ENCODE data around the gene CYB5R2.
A peak's percentile ranks its signal among the peaks of the same experiment; 100 is the strongest.

CYB5R2 gene

GRCh38 chr11:7657306-7658025, 15.8 kb downstream of the CYB5R2 start:
- H3K27ac ChIP-seq = peak overlapping the region; percentile 68; the same call in 1 of the 2 replicates
- TF ChIP-seq, protein P1, sequence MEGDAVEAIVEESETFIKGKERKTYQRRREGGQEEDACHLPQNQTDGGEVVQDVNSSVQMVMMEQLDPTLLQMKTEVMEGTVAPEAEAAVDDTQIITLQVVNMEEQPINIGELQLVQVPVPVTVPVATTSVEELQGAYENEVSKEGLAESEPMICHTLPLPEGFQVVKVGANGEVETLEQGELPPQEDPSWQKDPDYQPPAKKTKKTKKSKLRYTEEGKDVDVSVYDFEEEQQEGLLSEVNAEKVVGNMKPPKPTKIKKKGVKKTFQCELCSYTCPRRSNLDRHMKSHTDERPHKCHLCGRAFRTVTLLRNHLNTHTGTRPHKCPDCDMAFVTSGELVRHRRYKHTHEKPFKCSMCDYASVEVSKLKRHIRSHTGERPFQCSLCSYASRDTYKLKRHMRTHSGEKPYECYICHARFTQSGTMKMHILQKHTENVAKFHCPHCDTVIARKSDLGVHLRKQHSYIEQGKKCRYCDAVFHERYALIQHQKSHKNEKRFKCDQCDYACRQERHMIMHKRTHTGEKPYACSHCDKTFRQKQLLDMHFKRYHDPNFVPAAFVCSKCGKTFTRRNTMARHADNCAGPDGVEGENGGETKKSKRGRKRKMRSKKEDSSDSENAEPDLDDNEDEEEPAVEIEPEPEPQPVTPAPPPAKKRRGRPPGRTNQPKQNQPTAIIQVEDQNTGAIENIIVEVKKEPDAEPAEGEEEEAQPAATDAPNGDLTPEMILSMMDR (conservative IDR thresholded peaks at IDR 0.05) = peak; percentile 61

DNA sequence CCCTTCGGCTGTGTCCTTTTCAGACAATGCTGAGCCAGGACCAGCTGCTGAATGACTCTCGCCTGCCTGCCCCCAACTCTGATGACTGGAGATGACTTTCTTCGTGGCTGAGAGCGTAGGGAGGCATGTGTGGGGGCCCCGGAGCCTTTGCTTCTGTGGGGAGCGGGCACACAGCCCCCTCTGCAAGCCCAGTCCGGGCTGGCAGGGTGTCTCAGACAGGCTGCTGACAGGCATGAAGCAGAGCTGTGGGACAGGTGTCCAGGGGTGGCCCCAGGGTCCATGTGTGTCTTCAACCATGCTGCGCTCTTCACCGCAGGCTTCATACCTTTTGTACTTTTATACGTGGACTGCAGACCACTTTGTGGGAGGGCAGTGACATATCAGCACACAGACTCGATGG, 16.6 kb downstream of the CYB5R2 start:
- TF ChIP-seq, protein P1 (conservative IDR thresholded peaks at IDR 0.05) = no peak
- peak overlapping the region; percentile 68 for H3K27ac ChIP-seq

- TF ChIP-seq, protein P1 (conservative IDR thresholded peaks at IDR 0.05) = no peak
- peak overlapping the region; percentile 68 for H3K27ac ChIP-seq
Observed at GRCh38 chr11:7655253-7656217, 17.8 kb downstream of the CYB5R2 start.

DNA sequence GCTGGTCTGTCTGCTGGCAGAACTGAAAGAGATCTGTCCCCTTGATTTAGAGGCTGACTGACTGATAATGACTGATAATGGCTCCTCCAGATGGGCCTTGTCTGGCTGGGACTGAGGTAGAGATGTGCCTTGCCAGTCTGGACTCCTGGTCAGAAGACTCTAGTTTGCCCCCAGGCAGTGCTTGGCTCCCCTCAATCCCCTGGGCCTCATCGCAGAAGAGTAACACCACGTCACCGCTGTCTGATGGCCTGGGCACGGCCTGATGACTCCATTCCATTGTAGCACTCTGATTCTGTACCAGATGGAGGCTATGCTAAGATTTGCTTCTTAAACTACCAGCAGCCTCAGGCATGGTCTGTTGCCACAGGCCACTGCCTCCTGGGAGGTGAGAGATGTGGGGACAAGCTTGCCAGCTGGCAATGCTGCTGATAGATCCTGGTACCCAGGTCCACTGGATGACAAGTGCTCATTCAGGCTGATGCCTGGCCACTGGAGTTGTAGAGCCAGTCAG, 19.1 kb downstream of the CYB5R2 start:
- H3K27ac ChIP-seq = peak overlapping the region; percentile 68
- TF ChIP-seq, protein P1 (conservative IDR thresholded peaks at IDR 0.05) = no peak

- TF ChIP-seq, protein P1 (conservative IDR thresholded peaks at IDR 0.05) = no peak
Observed at GRCh38 chr11:7651700-7652099, 21.6 kb downstream of the CYB5R2 start.

GRCh38 chr11:7651140-7651551, 22.2 kb downstream of the CYB5R2 start:
- H3K27ac ChIP-seq = peak overlapping the region; percentile 68
- TF ChIP-seq, protein P1 (conservative IDR thresholded peaks at IDR 0.05) = no peak

More at GRCh38 chr11:7651700-7652099, 21.6 kb downstream of the CYB5R2 start:
- H3K27ac ChIP-seq = peak overlapping the region; percentile 68

DNA sequence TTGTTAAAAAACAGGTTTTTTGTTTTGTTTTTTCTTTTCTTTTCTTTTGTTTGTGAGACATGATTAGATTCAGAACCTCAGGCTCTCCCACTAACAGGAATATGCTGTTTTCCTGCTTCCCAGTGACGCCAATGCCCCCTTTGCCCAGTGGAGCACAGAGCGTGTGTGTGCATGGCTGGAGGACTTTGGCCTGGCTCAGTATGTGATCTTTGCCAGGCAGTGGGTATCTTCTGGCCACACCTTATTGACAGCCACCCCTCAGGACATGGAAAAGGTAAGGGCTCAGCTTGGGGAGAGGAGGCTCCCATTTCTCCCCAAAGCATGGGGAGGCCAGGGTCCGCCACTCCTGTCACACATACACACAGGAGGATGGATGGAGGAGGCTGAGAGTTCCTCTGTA, 25.0 kb downstream of the CYB5R2 start:
- TF ChIP-seq, protein P1 (conservative IDR thresholded peaks at IDR 0.05) = no peak
- H3K27ac ChIP-seq = peak overlapping the region; percentile 51; the same call in 1 of the 2 replicates
